ENCODE data around the gene NRCAM.

DNA sequence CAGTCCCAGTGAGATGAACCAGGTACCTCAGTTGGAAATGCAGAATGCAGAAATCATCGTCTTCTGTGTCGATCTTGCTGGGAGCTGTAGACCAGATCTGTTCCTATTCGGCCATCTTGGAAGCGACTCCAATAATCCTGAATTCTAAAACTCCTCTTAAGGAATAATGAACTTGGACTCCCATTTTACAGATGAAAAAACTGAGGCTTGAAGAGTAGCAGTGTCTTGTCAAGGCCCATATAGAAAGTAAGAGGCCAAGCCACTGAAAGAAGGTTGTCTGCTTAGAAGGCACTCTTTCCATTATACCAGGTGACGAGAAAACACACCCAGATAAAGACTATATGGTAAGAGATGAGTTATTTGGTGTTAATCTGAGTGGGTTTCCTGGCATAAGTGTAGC, 177.5 kb downstream of the NRCAM start:
- TF ChIP-seq, protein P1, sequence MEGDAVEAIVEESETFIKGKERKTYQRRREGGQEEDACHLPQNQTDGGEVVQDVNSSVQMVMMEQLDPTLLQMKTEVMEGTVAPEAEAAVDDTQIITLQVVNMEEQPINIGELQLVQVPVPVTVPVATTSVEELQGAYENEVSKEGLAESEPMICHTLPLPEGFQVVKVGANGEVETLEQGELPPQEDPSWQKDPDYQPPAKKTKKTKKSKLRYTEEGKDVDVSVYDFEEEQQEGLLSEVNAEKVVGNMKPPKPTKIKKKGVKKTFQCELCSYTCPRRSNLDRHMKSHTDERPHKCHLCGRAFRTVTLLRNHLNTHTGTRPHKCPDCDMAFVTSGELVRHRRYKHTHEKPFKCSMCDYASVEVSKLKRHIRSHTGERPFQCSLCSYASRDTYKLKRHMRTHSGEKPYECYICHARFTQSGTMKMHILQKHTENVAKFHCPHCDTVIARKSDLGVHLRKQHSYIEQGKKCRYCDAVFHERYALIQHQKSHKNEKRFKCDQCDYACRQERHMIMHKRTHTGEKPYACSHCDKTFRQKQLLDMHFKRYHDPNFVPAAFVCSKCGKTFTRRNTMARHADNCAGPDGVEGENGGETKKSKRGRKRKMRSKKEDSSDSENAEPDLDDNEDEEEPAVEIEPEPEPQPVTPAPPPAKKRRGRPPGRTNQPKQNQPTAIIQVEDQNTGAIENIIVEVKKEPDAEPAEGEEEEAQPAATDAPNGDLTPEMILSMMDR (IDR thresholded peaks at IDR 0.05) = no peak
- no peak for TF ChIP-seq POLR2A (IDR thresholded peaks at IDR 0.05)

Data from lower leg skin (tissue), 3 donors.